ENCODE results near the gene ADRA1B. TPM values are rescaled to one million over a fixed set of nuclear protein-coding genes. Genes with fewer than 3 reads are reported as not detected.

Gene ADRA1B
- under 1 TPM in 9 of 10 donors, not detected in 1; 0.18 to 0.68 (median 0.39) TPM for polyA plus RNA-seq (ENCODE audit: insufficient read length in 10 of 10)
- long read RNA-seq, donor 1, partial matches to known transcripts: 0 of 1 reads
- long read RNA-seq, donor 1, other reads (novel, unspliced or antisense): 0 of 1 reads
- long read RNA-seq, donor 2: 0 reads
- long read RNA-seq, donor 3: 0 reads
- long read RNA-seq, donor 4: 0 reads
- long read RNA-seq, donor 5, partial matches to known transcripts: 0 of 1 reads
- long read RNA-seq, donor 5, other reads (novel, unspliced or antisense): 0 of 1 reads
- long read RNA-seq, donor 6: 0 reads
- long read RNA-seq, donor 7: 0 reads
- long read RNA-seq, donor 8: 0 reads
- long read RNA-seq, donor 9: 0 reads

DNA sequence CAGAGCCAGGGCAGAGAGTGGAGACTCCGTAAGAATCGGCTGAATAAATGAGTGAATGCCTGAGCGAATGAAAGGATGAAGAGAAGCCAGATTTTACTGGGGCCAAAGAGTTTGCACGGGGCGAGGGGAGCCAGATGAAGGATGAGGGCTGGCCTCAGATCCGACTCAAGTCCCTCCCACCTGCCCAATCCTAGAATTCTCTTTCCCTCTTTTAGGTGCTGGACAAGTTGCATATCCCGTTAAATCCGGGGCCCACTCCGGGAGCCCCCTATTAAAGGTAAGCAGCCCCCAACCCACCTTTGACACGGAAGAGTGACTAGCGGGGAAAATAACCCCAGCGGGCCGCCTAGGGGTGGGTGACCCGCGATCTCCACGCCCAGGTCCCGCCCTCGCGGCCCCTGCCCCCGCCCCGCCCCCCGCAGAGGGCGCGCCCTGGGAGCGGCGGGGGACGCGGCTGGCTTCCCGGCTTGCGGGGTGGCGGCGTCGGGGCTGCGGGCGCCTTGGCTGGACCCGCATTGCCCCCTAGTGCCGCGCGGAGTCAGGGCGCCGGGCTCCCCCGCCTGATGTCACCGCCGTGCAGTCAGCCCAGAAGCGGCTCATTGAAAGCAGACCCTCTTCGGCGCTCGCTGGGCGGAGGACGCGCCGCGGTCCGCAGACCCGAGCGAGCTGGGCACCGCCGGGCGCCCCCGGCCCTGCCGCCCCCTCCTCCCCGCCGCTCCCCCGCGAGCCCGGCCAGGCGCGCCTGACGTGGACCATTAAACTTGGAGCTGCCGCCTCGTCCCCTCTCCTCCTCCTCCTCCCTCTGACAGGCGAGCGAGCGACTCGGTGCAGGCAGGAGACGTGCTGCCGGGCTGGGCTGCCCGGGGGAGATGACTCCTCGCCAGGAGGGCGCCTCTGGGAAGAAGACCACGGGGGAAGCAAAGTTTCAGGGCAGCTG is at the start of gene ADRA1B:
TSS of gene ADRA1B (plus strand) at position 579 of the 937 bp plus-strand sequence. CDS start 424 bp downstream, outside the sequence.
- peak; percentile 58 to 83 (median 70) for DNase-seq

DNA sequence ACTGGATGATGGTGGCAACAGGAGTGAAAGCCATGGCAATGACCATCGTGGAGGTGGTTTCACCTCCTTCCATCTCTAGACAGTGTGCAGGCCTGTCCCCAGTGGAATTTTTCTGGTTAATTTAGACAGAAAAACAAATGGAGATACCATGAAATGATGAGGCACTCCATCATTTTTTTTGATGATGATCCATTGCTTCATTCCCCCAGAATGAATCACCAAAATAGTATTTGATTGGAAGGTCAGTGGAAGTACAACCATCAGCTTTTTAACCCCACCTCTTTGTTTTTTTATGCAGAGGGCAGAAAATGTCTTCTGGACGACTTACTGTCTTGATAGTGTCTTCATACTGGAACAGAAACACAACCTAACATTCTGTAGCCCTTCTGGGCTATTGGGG is 42.6 kb upstream of the ADRA1B start:
- DNase-seq: no peak

DNA sequence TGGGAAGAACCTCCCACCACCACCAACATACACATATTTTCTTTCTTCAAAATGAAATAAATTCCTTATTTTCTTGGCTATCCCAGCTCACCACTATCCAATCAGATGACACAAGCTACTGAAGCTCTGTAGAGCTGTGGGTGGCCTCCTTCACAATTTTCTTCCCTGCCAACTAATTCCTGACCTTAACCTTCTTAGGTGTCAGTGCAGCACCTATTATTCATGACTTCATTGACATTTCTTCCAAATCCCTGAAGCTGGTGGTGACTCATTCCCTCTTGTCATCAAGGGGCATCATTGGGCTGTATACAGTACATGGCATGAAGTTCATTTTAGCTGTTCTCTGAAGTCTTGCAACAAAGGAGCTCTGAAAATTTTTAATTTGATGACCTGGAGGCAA is 42.0 kb upstream of the ADRA1B start:
- peak in 1 of 3 donors; percentile 60 for DNase-seq

GRCh38 chr5:159877016-159877415 is 39.3 kb upstream of the ADRA1B start:
- DNase-seq: peak in 1 of 3 donors; percentile 59

DNA sequence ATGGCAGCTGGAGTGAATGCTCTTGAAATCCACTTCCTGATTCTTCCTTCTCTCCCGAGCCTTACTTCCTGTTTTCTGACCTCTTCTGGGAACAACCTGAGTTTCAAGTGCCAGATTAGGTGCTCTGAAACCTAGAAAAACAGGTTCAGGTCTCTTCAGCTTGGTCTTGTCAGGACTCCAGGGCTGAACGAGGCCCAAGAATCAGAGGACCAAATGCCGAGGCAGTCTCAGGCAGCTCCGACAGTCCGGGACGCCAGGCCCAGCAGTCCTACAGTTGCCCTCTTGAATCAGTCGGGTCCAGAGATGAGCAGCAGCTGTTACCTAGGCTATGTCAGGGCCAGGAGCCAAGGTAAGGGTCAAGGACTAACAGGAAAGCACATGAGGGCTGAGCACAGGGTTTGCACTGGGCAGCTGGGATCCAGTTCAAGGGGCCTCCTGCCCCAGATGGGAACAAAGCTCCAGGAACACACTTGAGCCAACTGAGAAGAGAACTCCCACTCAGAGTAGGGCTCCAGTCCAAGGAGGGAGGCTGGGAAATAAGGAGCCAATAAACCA is 38.3 kb upstream of the ADRA1B start:
- peak in 2 of 3 donors; percentile 36 to 75 for DNase-seq

GRCh38 chr5:159878988-159879471 is 37.3 kb upstream of the ADRA1B start:
- peak; percentile 74 to 95 (median 89) for DNase-seq

DNA sequence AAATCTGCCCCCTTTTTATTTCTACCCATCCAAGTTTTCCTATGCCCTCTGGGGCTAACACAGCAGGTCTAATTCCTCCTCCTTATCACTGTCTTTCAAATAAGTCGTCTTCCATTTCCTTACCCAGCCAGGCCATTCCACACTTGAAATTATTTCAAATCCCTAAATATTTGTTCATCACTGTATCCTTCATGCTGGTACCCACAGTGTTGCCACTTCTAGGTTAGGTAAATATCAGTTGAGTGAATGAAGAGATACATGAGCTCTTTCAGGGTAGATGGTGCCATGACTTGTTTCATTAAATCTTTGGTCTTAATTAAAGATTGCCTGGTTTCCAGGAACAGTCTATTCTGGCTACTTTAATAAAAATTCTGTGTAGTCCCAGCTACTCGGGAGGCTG is 35.6 kb upstream of the ADRA1B start:
- no peak for DNase-seq

- DNase-seq: no peak
Measured at GRCh38 chr5:159881967-159882366, 34.3 kb upstream of the ADRA1B start.

DNA sequence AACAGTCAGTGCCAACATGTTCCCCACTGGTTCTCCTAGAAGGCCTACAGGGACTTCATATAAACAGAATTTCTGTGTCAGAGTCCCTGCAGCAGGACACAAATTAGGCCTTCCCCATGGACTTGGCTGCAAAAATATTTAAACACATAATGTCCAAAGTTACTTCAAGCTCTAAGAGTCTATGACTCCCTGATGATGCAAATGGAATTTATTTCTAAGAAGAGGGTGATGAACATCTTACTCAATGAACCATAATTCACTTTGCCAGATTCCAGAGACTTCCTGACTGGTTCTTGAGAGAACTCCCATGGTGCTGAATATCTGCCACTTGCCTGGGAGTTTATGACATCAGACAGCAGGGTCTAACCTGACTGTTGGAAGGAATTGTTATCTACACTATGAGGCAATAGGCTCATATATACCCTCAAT is 32.7 kb upstream of the ADRA1B start:
- DNase-seq: peak in 1 of 3 donors; percentile 91

DNA sequence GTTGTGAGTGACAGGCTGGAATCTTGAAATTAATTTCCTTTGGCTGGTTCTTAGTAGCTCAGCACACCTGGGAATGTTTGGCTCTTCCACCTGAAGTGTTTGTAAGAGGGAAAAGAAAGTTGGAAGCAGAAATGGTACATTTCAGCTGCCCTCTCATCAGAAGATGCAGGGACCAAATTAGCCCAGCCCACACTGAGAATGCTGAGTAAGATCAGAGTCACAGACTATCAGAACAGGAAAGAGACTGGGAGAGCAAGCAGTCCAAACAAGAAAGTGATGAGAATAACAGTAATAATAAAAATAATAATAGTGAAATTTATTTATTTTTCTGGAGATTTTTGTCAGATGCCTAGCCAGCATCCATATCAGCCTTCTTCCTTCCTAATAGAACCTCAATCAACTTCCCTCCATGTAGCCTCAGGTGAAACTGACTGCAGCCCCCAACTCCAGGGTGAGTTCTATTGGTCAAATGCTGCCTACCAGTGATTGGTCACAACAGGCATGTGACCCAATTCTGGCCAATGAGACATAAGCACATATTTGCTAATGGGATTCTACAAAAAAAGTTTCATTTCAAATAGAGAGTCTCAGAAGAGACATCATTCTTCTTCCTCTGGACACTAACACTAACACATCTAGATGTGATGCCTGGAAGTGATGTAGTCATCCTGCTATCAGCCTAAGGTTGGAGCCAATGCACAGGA is 31.2 kb upstream of the ADRA1B start:
- no peak for DNase-seq

DNA sequence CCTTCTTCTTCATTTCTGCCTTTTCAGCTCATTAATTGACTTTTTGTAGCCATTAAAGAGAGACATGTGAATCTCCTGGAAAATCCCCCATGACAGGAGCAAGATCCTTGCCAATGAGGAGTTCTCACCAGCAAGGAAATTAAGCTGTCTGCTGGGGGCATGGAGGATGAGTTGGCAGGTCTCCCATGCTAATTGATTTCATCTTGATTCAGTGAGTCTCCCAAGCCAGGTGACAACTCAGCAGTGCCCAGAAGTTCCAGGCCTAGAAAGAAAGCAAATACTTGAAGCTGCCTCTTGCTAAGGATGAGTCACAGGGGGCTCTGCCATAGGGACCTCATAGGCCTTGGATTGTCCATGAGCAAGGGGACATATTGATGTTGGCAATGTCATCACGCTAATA is 30.0 kb upstream of the ADRA1B start:
- DNase-seq: no peak

DNA sequence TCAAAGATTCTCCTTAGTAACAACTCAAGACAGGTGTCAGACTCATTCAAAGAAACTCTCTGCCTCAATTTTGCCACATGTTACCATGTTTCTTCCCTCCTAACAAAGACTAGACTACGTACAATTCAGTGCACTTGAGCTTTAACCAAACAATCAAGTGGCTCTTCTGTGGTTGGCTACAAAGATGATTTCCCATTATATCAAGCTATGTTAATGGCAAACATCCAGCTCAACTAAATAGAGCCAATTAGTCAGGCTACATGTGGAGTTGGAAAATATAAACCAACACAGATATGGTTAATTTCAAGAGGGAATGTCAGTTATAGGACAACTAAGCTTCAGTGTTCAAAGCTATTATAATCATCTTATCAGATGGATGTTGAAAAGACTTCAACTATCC is 29.2 kb upstream of the ADRA1B start:
- no peak for DNase-seq

GRCh38 chr5:159888860-159889259 is 27.4 kb upstream of the ADRA1B start:
- no peak for DNase-seq

DNA sequence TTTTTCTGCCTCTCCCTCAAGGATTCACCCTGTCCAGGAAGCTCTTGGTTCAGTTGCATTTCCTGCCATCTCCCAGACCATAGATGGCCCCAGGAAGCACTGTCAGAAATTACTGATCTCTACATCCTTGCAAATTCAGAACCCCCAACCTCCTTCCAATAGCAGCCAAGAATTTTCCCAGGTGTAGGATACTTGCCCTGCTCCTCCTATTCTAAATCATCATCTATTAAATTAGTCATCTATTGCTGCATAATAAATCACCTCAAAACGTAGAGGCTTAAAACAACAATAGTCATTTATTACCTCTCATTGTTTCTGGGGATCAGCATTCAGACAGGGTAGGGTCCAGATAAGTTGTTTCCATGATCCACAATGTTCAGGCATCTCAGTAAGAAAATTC is 26.1 kb upstream of the ADRA1B start:
- no peak for DNase-seq

DNA sequence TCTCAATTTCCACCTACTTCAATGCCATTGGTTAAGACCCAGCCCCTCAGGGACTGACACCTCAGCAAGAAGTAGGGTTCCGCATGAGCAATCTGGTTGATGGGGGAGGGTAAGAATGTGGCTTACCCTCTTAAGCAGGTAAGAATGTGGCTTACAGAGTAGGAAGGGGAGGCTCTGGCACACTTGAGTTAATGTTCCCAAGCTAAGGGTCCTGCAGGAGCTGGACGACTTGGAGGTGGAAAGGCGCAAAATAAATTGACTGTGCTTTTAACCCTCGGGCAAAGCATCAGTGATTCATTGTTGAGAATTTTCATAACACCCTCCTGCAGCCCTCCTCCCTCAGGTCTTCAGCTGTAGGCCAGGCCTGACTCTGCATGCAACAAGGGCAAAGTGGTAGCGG is 24.9 kb upstream of the ADRA1B start:
- DNase-seq: no peak

DNA sequence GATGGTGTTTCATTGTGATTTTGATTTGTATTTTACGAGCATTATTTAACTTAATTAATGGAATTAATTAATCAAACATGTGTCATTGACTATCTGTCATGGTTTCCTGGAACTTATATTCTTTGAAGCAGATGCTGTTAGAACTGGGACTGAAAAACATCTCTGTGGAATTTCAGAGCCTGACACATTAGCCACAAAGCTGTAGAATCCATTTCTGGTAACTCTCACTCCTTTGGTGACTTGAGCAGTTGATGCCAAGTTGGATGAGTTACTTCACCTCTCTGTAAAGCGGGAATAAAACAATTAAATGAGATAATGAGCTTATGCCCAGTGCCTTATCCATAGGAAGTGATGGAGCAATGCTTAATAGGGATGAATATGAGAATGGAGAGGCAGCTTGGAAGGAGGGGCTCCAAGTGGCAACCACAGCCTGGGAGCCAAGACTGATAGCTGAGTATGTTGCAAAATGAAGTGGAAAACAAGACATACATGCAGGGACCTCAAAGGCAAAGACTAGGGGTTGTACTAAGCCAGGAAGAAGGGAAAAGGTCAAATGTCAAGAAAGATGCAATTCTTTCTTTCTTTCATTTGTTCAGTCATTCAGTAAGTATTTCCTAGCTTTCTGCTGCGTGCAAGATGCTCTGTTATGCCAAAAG is 23.1 kb upstream of the ADRA1B start:
- DNase-seq: no peak

DNA sequence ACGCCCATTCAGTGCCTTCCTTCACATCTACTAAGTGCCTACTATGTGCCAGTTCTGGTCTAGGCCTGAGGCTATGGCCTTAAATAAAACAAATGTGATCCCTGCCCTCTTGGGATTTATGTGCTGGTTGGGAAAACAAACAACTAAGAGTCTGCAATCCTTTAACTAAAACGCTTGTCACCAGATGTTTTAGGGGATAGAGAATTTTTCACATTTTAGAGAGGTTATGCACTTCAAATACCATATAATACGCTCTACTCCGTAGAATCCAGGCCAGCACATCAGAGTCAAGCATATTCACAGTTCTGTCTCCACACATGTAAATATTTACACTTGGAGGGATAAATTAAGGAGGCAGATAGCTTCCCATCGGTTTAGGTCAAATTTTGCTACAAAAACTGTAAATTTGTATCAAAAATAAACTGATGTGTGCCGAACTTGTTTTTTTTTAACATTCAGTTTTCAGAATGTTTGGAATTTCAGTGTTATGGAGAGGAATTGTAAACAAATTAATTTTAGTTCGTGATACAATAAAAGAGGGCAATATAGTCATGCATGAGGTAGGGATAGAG is 22.0 kb upstream of the ADRA1B start:
- no peak for DNase-seq

- DNase-seq: no peak
Measured at GRCh38 chr5:159897786-159898393, 18.4 kb upstream of the ADRA1B start.

DNA sequence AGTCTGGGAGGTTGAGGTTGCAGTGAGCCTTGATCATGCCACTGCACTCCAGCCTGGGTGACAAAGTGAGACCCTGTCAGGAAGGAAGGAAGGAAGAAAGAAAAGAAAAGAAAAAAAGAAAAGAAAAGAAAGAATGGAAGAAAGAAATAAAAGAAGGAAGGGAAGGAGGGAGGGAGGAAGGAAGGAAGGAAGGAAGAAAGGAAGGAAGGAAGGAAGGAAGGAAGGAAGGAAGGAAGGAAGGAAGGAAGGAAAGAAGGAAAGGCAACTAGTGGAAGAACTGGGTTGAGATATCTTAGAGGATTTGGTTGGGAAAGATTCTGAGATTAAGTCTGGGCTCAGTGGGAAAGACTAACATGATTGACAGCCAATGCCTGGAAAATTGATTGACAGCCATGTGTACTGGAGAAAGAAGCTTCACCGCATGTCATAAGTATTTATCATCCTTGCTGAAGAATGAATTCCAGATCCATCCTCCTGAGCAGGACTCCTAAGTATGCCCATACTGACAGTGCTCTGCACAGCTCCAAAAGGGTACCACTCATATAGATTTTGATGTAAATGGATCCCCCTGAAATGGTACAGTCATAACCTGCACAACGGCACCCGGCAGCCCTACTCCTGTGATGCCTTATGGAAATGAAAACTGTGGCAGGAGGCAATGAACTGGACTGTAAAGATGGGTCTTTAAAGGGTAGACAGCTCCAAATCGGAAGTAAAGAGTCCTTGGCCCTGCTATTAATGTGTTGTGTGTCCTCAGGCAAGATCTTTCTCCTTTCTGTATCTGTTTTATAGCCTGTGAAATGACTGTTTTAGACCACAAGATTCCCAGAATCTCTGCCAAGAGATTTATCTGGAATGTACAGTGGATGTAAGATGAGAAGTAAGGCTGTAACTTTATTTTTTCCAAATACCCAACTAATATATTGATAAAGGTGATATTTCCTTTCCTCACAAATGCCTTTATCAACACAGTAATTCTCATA is 16.9 kb upstream of the ADRA1B start:
- DNase-seq: no peak

Measured in muscle of back (tissue), 13 donors.